Measurements from ENCODE around the gene TGIF1.
"Not testable (repeated sequence)": the region's sequence is repeated elsewhere in the genome, so short reads cannot be mapped to it uniquely, and the experiment has no call there.

TGIF1 gene

GRCh38 chr18:3410273-3410672, 39.7 kb upstream of the TGIF1 start:
- no peaks in the 10 kb centered on the region for H3K36me3 ChIP-seq (ENCODE audit: insufficient read depth, low read length)
- H3K27ac ChIP-seq = no peak overlapping the region
- no peak overlapping the region for H3K4me3 ChIP-seq
- TF ChIP-seq POLR2AphosphoS5 (IDR thresholded peaks at IDR 0.05; ENCODE audit: borderline replicate concordance, low read depth, low read length) (no peak), FOXP2 (optimal IDR thresholded peaks at IDR 0.05; ENCODE audit: control extremely low read depth, extremely low read length, insufficient read depth) (no peak), EZH2 (IDR thresholded peaks at IDR 0.05) (no peak)
- no peak overlapping the region for H3K9ac ChIP-seq (ENCODE audit: insufficient read length)
- no peak for DNase-seq (ENCODE audit: low read depth, low spot score)
- no peaks in the 10 kb centered on the region for H3K9me3 ChIP-seq (ENCODE audit: low read depth, low read length)

GRCh38 chr18:3410876-3411275, 39.1 kb upstream of the TGIF1 start:
- H3K9me3 ChIP-seq (ENCODE audit: low read depth, low read length); H3K4me3 ChIP-seq; DNase-seq (ENCODE audit: low read depth, low spot score); H3K36me3 ChIP-seq (ENCODE audit: insufficient read depth, low read length); H3K9ac ChIP-seq (ENCODE audit: insufficient read length); H3K27ac ChIP-seq: not testable (repeated sequence)

DNA sequence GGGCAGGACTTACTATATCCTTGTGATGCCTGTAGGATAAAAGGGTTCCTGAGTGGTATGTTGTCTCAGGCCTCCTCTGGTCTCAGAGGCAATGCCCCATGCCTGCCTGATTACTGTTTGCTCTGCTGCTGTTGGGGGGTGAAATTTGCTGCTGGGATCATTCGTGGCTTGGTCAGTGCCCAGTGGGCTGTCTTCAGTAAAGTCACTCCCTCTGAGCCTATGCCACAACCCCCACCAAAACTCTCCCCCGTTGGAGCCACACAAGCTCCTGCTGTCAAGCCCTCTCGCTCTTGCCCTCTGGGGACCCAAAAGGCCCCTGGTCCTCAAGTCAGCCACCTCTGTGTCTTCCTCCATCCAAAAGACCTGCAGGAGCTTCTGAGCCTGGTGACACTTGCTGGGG, 38.6 kb upstream of the TGIF1 start:
- no peaks in the 10 kb centered on the region for H3K36me3 ChIP-seq (ENCODE audit: insufficient read depth, low read length)
- DNase-seq (ENCODE audit: low read depth, low spot score) = no peak
- no peak overlapping the region for H3K9ac ChIP-seq (ENCODE audit: insufficient read length)
- TF ChIP-seq FOXP2 (optimal IDR thresholded peaks at IDR 0.05; ENCODE audit: control extremely low read depth, extremely low read length, insufficient read depth) (no peak), EZH2 (IDR thresholded peaks at IDR 0.05) (no peak)
- H3K4me3 ChIP-seq = no peak overlapping the region
- H3K9me3 ChIP-seq (ENCODE audit: low read depth, low read length) = no peaks in the 10 kb centered on the region
- H3K27ac ChIP-seq = no peak overlapping the region

GRCh38 chr18:3411854-3412268, 38.1 kb upstream of the TGIF1 start:
- Histone ChIP-seq H3K9ac (ENCODE audit: insufficient read length) (no peak overlapping the region), H3K27ac (no peak overlapping the region), H3K4me3 (no peak overlapping the region), H3K36me3 (ENCODE audit: insufficient read depth, low read length) (no peaks in the 10 kb centered on the region), H3K9me3 (ENCODE audit: low read depth, low read length) (no peaks in the 10 kb centered on the region)
- TF ChIP-seq FOXP2 (optimal IDR thresholded peaks at IDR 0.05; ENCODE audit: control extremely low read depth, extremely low read length, insufficient read depth) (no peak), EZH2 (IDR thresholded peaks at IDR 0.05) (no peak), POLR2AphosphoS5 (IDR thresholded peaks at IDR 0.05; ENCODE audit: borderline replicate concordance, low read depth, low read length) (no peak)
- no peak for DNase-seq (ENCODE audit: low read depth, low spot score)

DNA sequence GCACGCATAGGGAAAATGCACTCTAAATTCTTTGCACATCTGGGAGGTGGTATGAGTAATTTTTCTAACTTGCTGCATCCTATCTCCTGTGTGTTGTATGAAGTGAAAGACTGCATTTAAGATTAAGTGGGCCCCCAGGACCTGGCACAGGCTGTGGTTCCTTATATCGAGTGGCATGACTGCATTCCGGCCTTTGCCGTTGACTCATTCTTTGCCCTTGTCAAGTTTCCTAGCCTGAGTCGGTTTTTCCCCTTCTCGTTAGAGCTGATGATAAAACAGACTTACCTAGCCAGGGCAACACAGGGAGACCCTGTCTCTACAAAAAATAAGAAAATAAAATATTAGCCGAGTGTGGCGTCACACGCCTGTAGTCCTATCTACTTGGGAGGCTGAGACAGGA, 37.4 kb upstream of the TGIF1 start:
- not testable (repeated sequence) for H3K36me3 ChIP-seq (ENCODE audit: insufficient read depth, low read length); H3K27ac ChIP-seq; H3K4me3 ChIP-seq; H3K9me3 ChIP-seq (ENCODE audit: low read depth, low read length); DNase-seq (ENCODE audit: low read depth, low spot score); H3K9ac ChIP-seq (ENCODE audit: insufficient read length)

DNA sequence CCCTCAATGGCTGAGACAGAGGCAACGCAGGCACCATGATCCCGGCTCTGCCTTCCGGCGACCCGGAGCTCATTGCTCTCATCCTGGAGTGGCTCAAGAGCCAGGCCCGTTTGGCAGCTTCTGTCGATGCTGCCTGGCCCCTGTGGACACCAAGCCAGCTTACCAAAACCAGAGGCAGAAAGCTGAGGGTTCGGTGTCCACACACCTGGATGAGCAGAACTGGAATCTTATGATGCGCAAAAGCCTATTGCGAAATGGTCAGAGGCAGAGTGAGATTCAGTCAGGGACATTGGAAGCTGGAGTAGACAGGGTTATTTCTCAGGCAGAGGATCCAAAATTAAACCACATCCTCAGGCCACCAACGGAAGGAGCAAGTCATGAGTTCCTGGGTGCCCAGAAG, 34.9 kb upstream of the TGIF1 start:
- Histone ChIP-seq H3K27ac (no peak overlapping the region), H3K36me3 (ENCODE audit: insufficient read depth, low read length) (no peaks in the 10 kb centered on the region), H3K9me3 (ENCODE audit: low read depth, low read length) (no peaks in the 10 kb centered on the region), H3K4me3 (no peak overlapping the region), H3K9ac (ENCODE audit: insufficient read length) (no peak overlapping the region)
- no peak for DNase-seq (ENCODE audit: low read depth, low spot score)
- TF ChIP-seq FOXP2 (optimal IDR thresholded peaks at IDR 0.05; ENCODE audit: control extremely low read depth, extremely low read length, insufficient read depth) (no peak), EZH2 (IDR thresholded peaks at IDR 0.05) (no peak)

GRCh38 chr18:3418083-3418482, 31.9 kb upstream of the TGIF1 start:
- Histone ChIP-seq H3K9me3 (ENCODE audit: low read depth, low read length) (no peaks in the 10 kb centered on the region), H3K4me3 (no peak overlapping the region), H3K9ac (ENCODE audit: insufficient read length) (no peak overlapping the region), H3K27ac (no peak overlapping the region), H3K36me3 (ENCODE audit: insufficient read depth, low read length) (no peaks in the 10 kb centered on the region)
- TF ChIP-seq POLR2AphosphoS5 (IDR thresholded peaks at IDR 0.05; ENCODE audit: borderline replicate concordance, low read depth, low read length) (no peak), FOXP2 (optimal IDR thresholded peaks at IDR 0.05; ENCODE audit: control extremely low read depth, extremely low read length, insufficient read depth) (no peak), EZH2 (IDR thresholded peaks at IDR 0.05) (no peak)
- DNase-seq (ENCODE audit: low read depth, low spot score) = no peak

DNA sequence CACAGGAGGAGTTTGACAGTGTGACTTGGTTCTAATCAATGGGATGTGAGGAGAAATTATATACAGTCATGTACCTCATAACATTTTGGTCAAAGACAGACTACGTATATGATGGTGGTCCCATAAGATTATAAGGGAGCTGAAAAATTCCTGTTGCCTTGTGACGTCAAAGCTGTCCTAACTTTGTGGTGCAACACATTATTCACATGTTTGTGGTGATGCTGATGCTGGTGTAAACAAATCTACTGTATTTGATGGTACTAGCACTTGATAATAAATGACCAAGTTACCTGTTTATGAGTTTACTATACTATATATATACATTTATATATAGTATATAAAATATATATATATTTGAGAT, 29.1 kb upstream of the TGIF1 start:
- Histone ChIP-seq H3K27ac (no peak overlapping the region), H3K9ac (ENCODE audit: insufficient read length) (no peak overlapping the region), H3K9me3 (ENCODE audit: low read depth, low read length) (no peaks in the 10 kb centered on the region), H3K36me3 (ENCODE audit: insufficient read depth, low read length) (no peaks in the 10 kb centered on the region), H3K4me3 (no peak overlapping the region)
- DNase-seq (ENCODE audit: low read depth, low spot score) = no peak
- TF ChIP-seq POLR2AphosphoS5 (IDR thresholded peaks at IDR 0.05; ENCODE audit: borderline replicate concordance, low read depth, low read length) (no peak), EZH2 (IDR thresholded peaks at IDR 0.05) (no peak), FOXP2 (optimal IDR thresholded peaks at IDR 0.05; ENCODE audit: control extremely low read depth, extremely low read length, insufficient read depth) (no peak)

- Histone ChIP-seq H3K27ac (no peak overlapping the region), H3K9me3 (ENCODE audit: low read depth, low read length) (no peaks in the 10 kb centered on the region), H3K36me3 (ENCODE audit: insufficient read depth, low read length) (no peaks in the 10 kb centered on the region), H3K4me3 (no peak overlapping the region), H3K9ac (ENCODE audit: insufficient read length) (no peak overlapping the region)
- no peak for DNase-seq (ENCODE audit: low read depth, low spot score)
- no peak for TF ChIP-seq FOXP2 (optimal IDR thresholded peaks at IDR 0.05; ENCODE audit: control extremely low read depth, extremely low read length, insufficient read depth)
- no peak for TF ChIP-seq EZH2 (IDR thresholded peaks at IDR 0.05)
- TF ChIP-seq POLR2AphosphoS5 (IDR thresholded peaks at IDR 0.05; ENCODE audit: borderline replicate concordance, low read depth, low read length) = no peak
Measured at GRCh38 chr18:3422905-3423304, 27.1 kb upstream of the TGIF1 start.
